Activated naive CD4-positive, alpha-beta T cell treated with anti-CD3 and anti-CD28 coated beads, Interleukin-2, amount 50 U/mL, for 72 hours (primary cell): ENCODE measurements around the gene CDC14A. TPM values are rescaled to one million over a fixed set of nuclear protein-coding genes. Genes with fewer than 3 reads are reported as not detected.

Experiments used
- ATAC-seq, 2 donors: fragments of 150-1000 bp; cut with Tn5 transposase; 2 replicates each; pipeline ENCODE4 v1.10.0; 2021; ENCODE audit warnings: mild to moderate bottlenecking in 2 of 2, moderate library complexity in 2 of 2
- DNase-seq, 2 donors: peaks; one replicate each; pipeline ENCODE4 v3.0.0; 2021 to 2022; ENCODE audit warnings: low spot score in 2 of 2
- H3K27ac Mint-ChIP-seq, 2 donors: one replicate each; pipeline ENCODE4 v1.8.0; 2022; ENCODE audit warnings: mild to moderate bottlenecking in 2 of 2, mixed read lengths in 2 of 2
- H3K36me3 Mint-ChIP-seq, 2 donors: one replicate each; pipeline ENCODE4 v1.8.0; 2022; ENCODE audit warnings: mixed read lengths in 2 of 2
- H3K9me3 Mint-ChIP-seq, 2 donors: one replicate each; pipeline ENCODE4 v1.8.0; 2022; ENCODE audit warnings: mixed read lengths in 2 of 2
- total RNA-seq, 2 donors: library from RNA; stranded (reverse); gene quantifications; one replicate each; pipeline ENCODE4 v1.2.3, GENCODE V29; 2022

The CDC14A gene
- total RNA-seq, 2 donors from 2014 or later = 13.0 to 16.0 TPM

- DNase-seq (no peak), ATAC-seq (no peak)
- H3K9me3 Mint-ChIP-seq = peaks cover 8 to 13% of the 10 kb centered on the region in 2 donors
- H3K36me3 Mint-ChIP-seq = peaks cover 15 to 35% of the 10 kb centered on the region in 2 donors
- H3K27ac Mint-ChIP-seq = peak overlapping the region in 1 of 2 donors; percentile 73
These were observed 86.5 kb downstream of the CDC14A start for GRCh38 chr1:100438789-100439188.

- ATAC-seq (peak; percentile 65 to 75), DNase-seq (peak in 1 of 2 donors; percentile 54)
- Mint-ChIP-seq H3K36me3 (peaks cover 10 to 22% of the 10 kb centered on the region in 2 donors), H3K27ac (peak overlapping the region; percentile 49 to 50), H3K9me3 (peaks cover under 1% of the 10 kb centered on the region in 2 donors)
These were observed 87.9 kb downstream of the CDC14A start for GRCh38 chr1:100440075-100440809.

- no peaks in the 10 kb centered on the region for H3K9me3 Mint-ChIP-seq
- DNase-seq (no peak), ATAC-seq (no peak)
- peaks cover 9 to 13% of the 10 kb centered on the region in 2 donors for H3K36me3 Mint-ChIP-seq
- peak overlapping the region in 1 of 2 donors; percentile 46 for H3K27ac Mint-ChIP-seq
These were observed 88.8 kb downstream of the CDC14A start for GRCh38 chr1:100441146-100441545.

GRCh38 chr1:100441651-100442050 is 89.3 kb downstream of the CDC14A start:
- Mint-ChIP-seq H3K36me3 (peaks cover 8 to 9% of the 10 kb centered on the region in 2 donors), H3K27ac (peak overlapping the region; percentile 12 to 46), H3K9me3 (no peaks in the 10 kb centered on the region)
- no peak for ATAC-seq
- DNase-seq = no peak

GRCh38 chr1:100443811-100444571 is 91.7 kb downstream of the CDC14A start:
- Mint-ChIP-seq H3K27ac (peak overlapping the region; percentile 92 to 96), H3K36me3 (peaks cover 13 to 18% of the 10 kb centered on the region in 2 donors), H3K9me3 (no peaks in the 10 kb centered on the region)
- ATAC-seq = peak; percentile 74 to 81
- peak in 1 of 2 donors; percentile 32 for DNase-seq

- H3K9me3 Mint-ChIP-seq = no peaks in the 10 kb centered on the region
- ATAC-seq (peak in 1 of 2 donors; percentile 27), DNase-seq (no peak)
These were observed 93.3 kb downstream of the CDC14A start for GRCh38 chr1:100445565-100445964.

GRCh38 chr1:100448366-100448765 is 96.1 kb downstream of the CDC14A start:
- no peak for DNase-seq
- peak overlapping the region; percentile 67 to 70 for H3K27ac Mint-ChIP-seq
- no peak for ATAC-seq
- H3K9me3 Mint-ChIP-seq = peaks cover 0 to 8% of the 10 kb centered on the region in 2 donors
- peaks cover 25 to 42% of the 10 kb centered on the region in 2 donors for H3K36me3 Mint-ChIP-seq

More at GRCh38 chr1:100445565-100445964, 93.3 kb downstream of the CDC14A start:
- H3K27ac Mint-ChIP-seq = peak overlapping the region; percentile 92 to 94
- peaks cover 19 to 32% of the 10 kb centered on the region in 2 donors for H3K36me3 Mint-ChIP-seq

GRCh38 chr1:100449477-100449876 is 97.2 kb downstream of the CDC14A start:
- Mint-ChIP-seq H3K36me3 (peaks cover 20 to 42% of the 10 kb centered on the region in 2 donors), H3K27ac (peak overlapping the region; percentile 67 to 82), H3K9me3 (peaks cover 0 to 8% of the 10 kb centered on the region in 2 donors)
- ATAC-seq (peak; percentile 74 to 94), DNase-seq (peak in 1 of 2 donors; percentile 43)

- no peak for DNase-seq
- H3K36me3 Mint-ChIP-seq = peaks cover 12 to 37% of the 10 kb centered on the region in 2 donors
- H3K9me3 Mint-ChIP-seq = peaks cover 0 to 8% of the 10 kb centered on the region in 2 donors
- peak; percentile 44 to 63 for ATAC-seq
- peak overlapping the region; percentile 54 to 86 for H3K27ac Mint-ChIP-seq
These were observed 100.3 kb downstream of the CDC14A start for GRCh38 chr1:100452641-100453040.

GRCh38 chr1:100455478-100456072 is 103.3 kb downstream of the CDC14A start:
- Mint-ChIP-seq H3K9me3 (peaks cover 0 to 8% of the 10 kb centered on the region in 2 donors), H3K27ac (no peak overlapping the region), H3K36me3 (peaks cover 6 to 10% of the 10 kb centered on the region in 2 donors)
- no peak for DNase-seq
- no peak for ATAC-seq

GRCh38 chr1:100456880-100457279 is 104.6 kb downstream of the CDC14A start:
- no peak for DNase-seq
- no peak overlapping the region for H3K27ac Mint-ChIP-seq
- H3K9me3 Mint-ChIP-seq = no peaks in the 10 kb centered on the region
- ATAC-seq = no peak
- H3K36me3 Mint-ChIP-seq = no peaks in the 10 kb centered on the region

- H3K9me3 Mint-ChIP-seq = no peaks in the 10 kb centered on the region
- DNase-seq (no peak), ATAC-seq (no peak)
- H3K27ac Mint-ChIP-seq = peak overlapping the region in 1 of 2 donors; percentile 72
- no peaks in the 10 kb centered on the region for H3K36me3 Mint-ChIP-seq
These were observed 105.4 kb downstream of the CDC14A start for GRCh38 chr1:100457683-100458082.

- H3K36me3 Mint-ChIP-seq = no peaks in the 10 kb centered on the region
- ATAC-seq (peak in 1 of 2 donors; percentile 14), DNase-seq (no peak)
- no peaks in the 10 kb centered on the region for H3K9me3 Mint-ChIP-seq
- peak overlapping the region in 1 of 2 donors; percentile 19 for H3K27ac Mint-ChIP-seq
These were observed 106.5 kb downstream of the CDC14A start for GRCh38 chr1:100458661-100459357.

- no peaks in the 10 kb centered on the region for H3K9me3 Mint-ChIP-seq
- ATAC-seq = peak; percentile 86 to 87
- no peak overlapping the region for H3K27ac Mint-ChIP-seq
- H3K36me3 Mint-ChIP-seq = no peaks in the 10 kb centered on the region
- peak; percentile 60 to 68 for DNase-seq
These were observed 107.2 kb downstream of the CDC14A start for GRCh38 chr1:100459358-100460114.

GRCh38 chr1:100461222-100461621 is 108.9 kb downstream of the CDC14A start:
- Mint-ChIP-seq H3K9me3 (no peaks in the 10 kb centered on the region), H3K27ac (no peak overlapping the region), H3K36me3 (no peaks in the 10 kb centered on the region)
- DNase-seq = no peak
- ATAC-seq = no peak
